ENCODE results near the gene SMAD2.

GRCh38 chr18:47926101-47926850 is 4.2 kb downstream of the SMAD2 start:
- TF ChIP-seq GATA3 (IDR thresholded peaks at IDR 0.05; ENCODE audit: low read depth, low read length) (no peak), GATA2 (IDR thresholded peaks at IDR 0.05; ENCODE audit: low read depth, low read length) (no peak)
